GM21381 (cell line): ENCODE measurements around the gene ZC3H12C.

ENCODE experiments used
- ATAC-seq: cut with Tn5 transposase; IDR thresholded peaks from one replicate; pipeline ENCODE4 v1.9.1; 2021; ENCODE audit warnings: mild to moderate bottlenecking, moderate library complexity; ENCODE audit not compliant: unreplicated experiment

ZC3H12C gene

GRCh38 chr11:110147962-110148709 lies 54.9 kb downstream of the ZC3H12C start:
- no peak for ATAC-seq

GRCh38 chr11:110148775-110149744 lies 55.9 kb downstream of the ZC3H12C start:
- no peak for ATAC-seq

GRCh38 chr11:110152199-110152598 lies 59.0 kb downstream of the ZC3H12C start:
- ATAC-seq: no peak

- no peak for ATAC-seq
Measured at GRCh38 chr11:110153474-110153873, 60.3 kb downstream of the ZC3H12C start.

- ATAC-seq: no peak
Measured at GRCh38 chr11:110156503-110156902, 63.3 kb downstream of the ZC3H12C start.

- ATAC-seq: no peak
Measured at GRCh38 chr11:110158317-110159200, 65.4 kb downstream of the ZC3H12C start.

- no peak for ATAC-seq
Measured at GRCh38 chr11:110159476-110159875, 66.3 kb downstream of the ZC3H12C start.

GRCh38 chr11:110160016-110160415 lies 66.8 kb downstream of the ZC3H12C start:
- no peak for ATAC-seq

GRCh38 chr11:110160437-110160836 lies 67.2 kb downstream of the ZC3H12C start:
- no peak for ATAC-seq

- no peak for ATAC-seq
Measured at GRCh38 chr11:110161061-110161460, 67.9 kb downstream of the ZC3H12C start.

- ATAC-seq: no peak
Measured at GRCh38 chr11:110162216-110162615, 69.0 kb downstream of the ZC3H12C start.

GRCh38 chr11:110165039-110165925 lies 72.1 kb downstream of the ZC3H12C start:
- no peak for ATAC-seq

- ATAC-seq: no peak
Measured at GRCh38 chr11:110168033-110168803, 75.0 kb downstream of the ZC3H12C start.

GRCh38 chr11:110169738-110170137 lies 76.5 kb downstream of the ZC3H12C start:
- ATAC-seq: no peak

- no peak for ATAC-seq
Measured at GRCh38 chr11:110172468-110173065, 79.4 kb downstream of the ZC3H12C start.

- no peak for ATAC-seq
Measured at GRCh38 chr11:110173811-110174644, 80.8 kb downstream of the ZC3H12C start.

- ATAC-seq: no peak
Measured at GRCh38 chr11:110174645-110175310, 81.6 kb downstream of the ZC3H12C start.
